ENCODE data around the gene HRCT1.
"Not testable (repeated sequence)": the region's sequence is repeated elsewhere in the genome, so short reads cannot be mapped to it uniquely, and the experiment has no call there.

The HRCT1 gene

GRCh38 chr9:35917261-35917660 lies 11.3 kb downstream of the HRCT1 start:
- DNase-seq (ENCODE audit: low read depth in 2 of 2): no peak

DNA sequence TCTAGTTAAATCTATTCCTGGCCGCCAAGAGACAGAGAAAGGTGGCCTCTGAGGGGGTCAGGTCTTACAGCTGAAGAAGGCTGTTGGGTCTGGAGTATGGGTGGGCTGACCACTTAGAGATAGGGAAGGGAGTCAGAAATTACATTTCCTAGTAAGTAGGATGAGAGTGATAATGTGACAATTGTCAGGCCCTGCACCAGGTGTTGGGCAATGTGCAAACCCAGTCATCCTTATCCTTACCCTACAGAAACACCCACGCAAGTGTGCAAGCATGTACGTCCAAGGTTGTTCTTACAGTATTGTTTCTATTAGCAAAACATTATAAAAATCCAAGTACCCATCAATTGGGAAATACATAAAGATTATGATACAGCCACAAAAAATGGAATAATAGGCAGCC lies 12.8 kb downstream of the HRCT1 start:
- no peak for DNase-seq (ENCODE audit: low read depth in 2 of 2)

DNA sequence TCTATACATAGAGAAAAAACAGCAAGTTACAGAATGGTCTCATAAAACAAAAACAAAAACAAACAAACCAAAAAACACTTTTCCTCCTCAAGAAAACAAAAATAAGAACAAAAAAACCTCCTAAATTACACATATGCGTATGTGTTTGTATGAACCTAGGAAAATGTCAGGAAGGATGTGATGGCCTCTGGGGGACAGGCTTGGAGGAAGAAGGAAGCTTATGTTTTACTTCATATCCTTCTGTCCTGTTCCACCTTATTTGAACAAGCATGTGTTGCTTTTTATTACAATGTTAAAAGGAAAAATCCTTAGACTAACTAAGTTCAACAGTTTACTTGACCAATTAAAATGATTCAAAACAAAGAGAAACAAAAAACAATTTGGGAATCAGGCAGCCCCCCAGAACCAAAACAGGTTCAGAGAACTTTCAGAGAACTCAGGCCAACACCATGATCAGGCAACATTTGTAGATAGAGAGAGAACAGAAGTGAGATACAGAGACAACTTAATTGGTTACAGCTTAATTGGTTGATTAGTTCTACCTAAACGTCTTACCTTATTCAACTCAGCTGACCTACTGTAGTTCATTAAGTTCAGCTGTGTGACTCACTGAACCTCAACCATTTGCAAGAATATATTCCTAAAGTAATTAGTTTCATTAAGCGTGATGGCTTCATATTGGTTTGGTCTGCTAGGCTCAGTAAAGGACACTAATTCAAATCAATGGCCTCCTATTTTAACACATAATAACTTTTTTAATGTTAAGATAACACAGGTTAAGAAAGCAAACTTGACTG lies 13.4 kb downstream of the HRCT1 start:
- no peak for DNase-seq (ENCODE audit: low read depth in 2 of 2)

GRCh38 chr9:35920051-35920620 lies 14.1 kb downstream of the HRCT1 start:
- DNase-seq (ENCODE audit: low read depth in 2 of 2): no peak

- DNase-seq (ENCODE audit: low read depth in 2 of 2): no peak
These were observed 17.6 kb downstream of the HRCT1 start for GRCh38 chr9:35923598-35923926.

DNA sequence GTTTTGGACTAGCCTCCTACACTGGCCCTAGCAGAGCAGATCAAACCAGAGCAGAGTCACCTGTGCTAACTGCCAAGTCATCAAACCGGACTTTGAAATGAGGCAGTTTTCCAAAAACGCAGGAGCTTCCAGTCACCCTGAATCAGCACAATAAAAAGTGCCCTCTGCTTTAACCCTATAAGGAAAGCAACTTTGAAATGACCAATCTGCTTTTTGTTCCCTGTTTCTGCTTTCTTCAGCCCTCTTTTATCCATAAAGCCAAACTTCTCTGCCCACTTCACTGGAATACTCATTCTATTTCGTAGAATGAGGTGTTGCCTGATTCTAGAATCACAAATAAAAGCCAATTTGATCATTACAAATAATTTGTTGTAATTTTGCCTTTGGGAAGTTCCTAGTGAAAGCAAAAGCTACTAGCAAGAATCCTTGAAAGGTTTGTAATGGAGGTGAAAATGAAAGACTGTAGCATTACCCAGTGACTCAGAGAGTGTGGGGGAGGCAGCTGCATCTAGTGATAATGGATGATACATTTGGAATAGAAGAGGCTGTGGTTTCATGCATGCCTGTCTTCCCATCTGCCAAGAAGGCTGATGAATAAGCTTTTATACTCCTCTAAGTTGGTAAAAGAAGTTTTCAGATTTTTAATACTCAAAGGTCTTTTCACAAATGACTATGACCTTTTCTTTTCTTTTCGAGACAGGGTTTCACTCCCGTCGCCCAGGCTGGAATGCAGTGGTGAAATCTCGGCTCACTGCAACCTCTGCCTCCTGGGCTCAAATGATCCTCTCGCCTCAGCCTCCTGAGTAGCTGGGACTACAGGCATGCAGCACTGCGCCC lies 18.1 kb downstream of the HRCT1 start:
- no peak for DNase-seq (ENCODE audit: low read depth in 2 of 2)

GRCh38 chr9:35928591-35929452 lies 22.8 kb downstream of the HRCT1 start:
- DNase-seq (ENCODE audit: low read depth in 2 of 2): no peak

GRCh38 chr9:35929453-35929718 lies 23.4 kb downstream of the HRCT1 start:
- DNase-seq (ENCODE audit: low read depth in 2 of 2): no peak

- no peak for DNase-seq (ENCODE audit: low read depth in 2 of 2)
These were observed 24.5 kb downstream of the HRCT1 start for GRCh38 chr9:35930521-35930920.

- DNase-seq (ENCODE audit: low read depth in 2 of 2): no peak
These were observed 25.0 kb downstream of the HRCT1 start for GRCh38 chr9:35930989-35931388.

- DNase-seq (ENCODE audit: low read depth in 2 of 2): no peak
These were observed 26.7 kb downstream of the HRCT1 start for GRCh38 chr9:35932735-35933134.

- DNase-seq (ENCODE audit: low read depth in 2 of 2): no peak
These were observed 27.6 kb downstream of the HRCT1 start for GRCh38 chr9:35933550-35934067.

GRCh38 chr9:35934069-35934468 lies 28.1 kb downstream of the HRCT1 start:
- not testable (repeated sequence) for DNase-seq (ENCODE audit: low read depth in 2 of 2)

DNA sequence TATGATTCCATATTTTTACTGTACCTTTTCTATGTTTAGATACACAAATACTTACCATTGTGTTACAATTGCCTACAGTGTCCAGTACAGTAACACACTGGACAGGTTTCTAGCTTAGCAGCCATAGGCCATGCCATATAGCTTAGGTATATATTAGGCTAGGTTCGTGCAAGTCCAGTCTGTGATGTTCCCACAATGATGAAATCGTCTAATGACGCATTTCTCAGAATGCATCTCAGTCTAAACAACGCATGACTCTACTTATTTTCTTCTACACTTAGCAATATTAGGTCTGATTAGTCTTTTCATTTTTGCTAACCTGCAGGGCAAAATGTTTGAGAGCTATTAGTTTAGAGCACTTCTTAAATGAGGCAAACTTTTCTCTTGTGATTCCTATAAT lies 29.3 kb downstream of the HRCT1 start:
- DNase-seq (ENCODE audit: low read depth in 2 of 2): no peak

DNA sequence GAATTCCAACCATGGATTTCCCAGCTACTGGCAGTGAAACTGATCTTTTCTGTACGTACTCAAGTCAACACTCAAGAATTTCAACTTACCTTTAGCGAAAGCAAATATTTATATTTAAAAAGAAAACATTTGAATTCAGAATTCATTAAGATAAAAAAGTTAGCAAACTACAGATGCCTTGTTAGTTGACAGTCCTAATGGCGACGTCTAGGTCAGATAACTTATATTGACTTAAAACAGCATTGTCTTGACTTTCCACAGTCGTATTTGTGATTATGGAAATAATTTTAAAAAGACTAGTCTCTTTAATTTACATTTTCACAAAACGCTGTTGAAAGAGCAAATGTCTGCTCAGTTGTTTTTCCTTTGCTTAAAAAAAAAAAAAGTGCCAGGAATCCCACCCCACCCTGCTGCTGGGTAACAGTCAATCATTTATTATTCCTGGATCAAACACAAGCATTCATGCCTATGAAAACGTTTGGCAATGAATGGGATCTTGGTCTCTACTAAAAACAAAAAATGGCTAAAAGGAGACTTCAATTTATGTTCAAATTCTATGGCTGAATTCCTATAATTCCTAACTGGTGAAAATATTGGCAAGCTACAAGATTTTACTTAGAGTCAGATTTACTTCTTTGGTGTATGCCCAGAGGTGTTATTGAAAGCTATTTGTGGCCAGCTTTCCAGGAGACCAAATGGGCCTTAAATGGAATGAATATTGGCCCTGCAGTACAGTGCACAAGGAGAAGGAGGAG lies 29.9 kb downstream of the HRCT1 start:
- no peak for DNase-seq (ENCODE audit: low read depth in 2 of 2)

DNA sequence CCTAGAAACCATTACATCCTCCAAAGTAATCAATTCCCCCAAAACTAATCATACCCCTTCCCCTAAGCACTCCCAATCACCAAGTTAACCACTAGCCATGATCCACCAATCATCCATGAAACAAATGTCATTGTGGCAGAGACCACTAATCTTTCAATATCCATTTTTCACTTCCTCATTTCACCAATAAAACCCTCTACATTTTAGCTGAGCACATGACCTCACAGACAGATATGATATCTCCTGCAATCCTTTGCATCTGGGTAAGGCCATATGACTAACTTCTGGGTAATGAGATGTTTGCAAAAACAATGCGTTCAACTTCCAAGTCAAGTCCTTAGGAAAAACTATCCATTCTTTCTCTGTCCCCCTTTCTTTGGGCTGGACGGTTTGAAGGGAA lies 31.2 kb downstream of the HRCT1 start:
- DNase-seq (ENCODE audit: low read depth in 2 of 2): no peak

DNA sequence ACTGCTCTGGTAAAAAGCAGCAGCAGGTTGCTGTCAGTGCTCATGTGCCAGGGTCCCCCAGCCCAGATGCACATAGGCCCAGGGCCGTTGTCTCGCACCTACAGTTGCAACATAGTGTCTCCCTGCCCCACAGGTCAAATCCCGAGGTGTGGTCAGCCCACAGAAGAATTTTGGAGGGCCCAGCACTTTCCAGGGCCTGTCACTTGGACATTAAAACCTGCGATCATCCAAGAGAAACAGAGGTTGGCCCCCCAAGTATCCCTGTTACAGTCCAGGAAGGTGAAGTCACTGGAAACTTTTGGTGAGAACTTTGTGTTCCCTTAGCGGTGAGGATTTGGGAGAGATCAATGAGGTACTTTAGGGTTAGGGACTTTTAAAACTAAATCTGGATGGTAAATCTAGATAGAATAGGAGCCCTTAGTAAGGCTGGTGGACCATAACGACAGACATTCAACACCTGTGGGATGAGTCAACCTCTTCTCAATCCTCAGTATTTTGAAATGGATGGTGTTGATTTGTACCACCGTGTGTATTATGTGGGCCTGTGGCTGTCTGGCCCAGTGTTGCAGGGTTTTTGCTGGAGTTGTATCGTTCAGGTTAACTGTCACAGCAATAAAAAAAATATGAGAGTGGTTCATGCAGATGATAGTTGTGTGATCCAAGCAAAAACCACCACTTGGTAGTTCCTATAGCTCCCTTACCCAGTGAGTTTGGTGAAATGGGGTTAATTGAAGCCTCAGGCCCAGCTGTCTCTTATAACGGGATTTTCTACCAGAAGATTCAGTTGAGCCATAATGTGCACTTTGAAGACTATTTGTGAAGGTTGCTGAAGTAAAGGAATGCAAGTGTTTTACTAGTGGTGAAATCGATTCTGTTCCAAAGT lies 32.7 kb downstream of the HRCT1 start:
- DNase-seq (ENCODE audit: low read depth in 2 of 2): no peak

GRCh38 chr9:35939679-35940250 lies 33.8 kb downstream of the HRCT1 start:
- no peak for DNase-seq (ENCODE audit: low read depth in 2 of 2)

DNA sequence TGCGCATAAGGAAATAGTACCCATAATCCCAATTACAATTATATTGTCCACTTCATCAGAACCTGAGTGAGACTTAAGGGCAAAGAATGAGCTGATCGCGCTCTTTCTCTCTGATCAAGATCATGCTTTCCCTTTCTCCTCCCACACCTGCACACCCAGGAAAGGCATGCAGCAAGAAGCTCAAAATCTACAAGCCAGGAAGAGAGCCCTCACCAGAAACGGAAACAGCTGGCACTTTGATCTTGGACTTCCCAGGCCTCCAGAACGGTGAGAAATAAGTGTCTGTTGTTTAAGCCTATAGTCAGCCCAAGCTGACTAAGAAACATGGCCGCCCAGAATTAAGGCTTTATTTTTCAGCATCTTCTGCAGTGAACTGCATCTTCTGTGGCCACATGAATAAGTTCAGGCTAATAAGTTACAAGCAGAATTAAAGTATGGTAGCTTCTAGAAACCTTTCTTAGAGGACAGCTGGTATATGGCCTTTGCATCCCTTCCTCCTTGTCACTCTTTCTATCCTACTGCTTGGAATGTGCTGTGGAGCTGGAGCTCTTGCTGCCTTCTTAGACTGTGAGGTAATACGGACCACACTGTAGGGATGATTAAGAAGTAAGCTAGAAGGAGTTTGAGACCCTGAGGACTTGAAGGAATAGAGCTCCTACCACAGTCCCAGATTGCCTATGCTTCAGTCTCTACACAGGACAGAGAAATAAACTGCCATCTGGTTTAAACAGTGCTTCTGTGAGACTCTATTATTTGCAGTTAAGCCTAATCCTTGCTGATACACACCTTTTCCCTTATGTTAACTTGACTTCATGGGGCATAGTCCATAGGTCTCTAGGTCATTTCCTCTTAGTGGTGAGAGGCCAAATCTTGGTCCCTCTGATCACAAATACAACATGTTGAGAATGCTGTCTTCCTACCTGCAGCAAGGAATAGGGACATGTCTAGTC lies 34.7 kb downstream of the HRCT1 start:
- no peak for DNase-seq (ENCODE audit: low read depth in 2 of 2)
